Smooth muscle cell (in vitro differentiated cells): ENCODE data around the gene SAFB2. TPM values are rescaled to one million over a fixed set of nuclear protein-coding genes. Genes with fewer than 3 reads are reported as not detected.

ENCODE experiments used
- DNase-seq: peaks from one replicate; lab custom pipeline; 2025; ENCODE audit not compliant: unreplicated experiment; lab: John Stamatoyannopoulos, UW
- H2AFZ ChIP-seq: fragments of 200-600 bp; sonication (generic); 2 replicates; pipeline ENCODE4 v1.6.0; 2016; ENCODE audit warnings: antibody characterized with exemption, low read depth, mild to moderate bottlenecking
- H3F3A ChIP-seq: fragments of 200-600 bp; sonication (generic); 2 replicates; pipeline ENCODE4 v1.6.0; 2017; ENCODE audit warnings: antibody characterized with exemption, low read depth
- H3K27ac ChIP-seq: fragments of 200-600 bp; sonication (generic); 2 replicates; pipeline ENCODE4 v1.5.1; 2016; ENCODE audit warnings: low read depth, mild to moderate bottlenecking
- H3K27me3 ChIP-seq: fragments of 200-600 bp; sonication (generic); 2 replicates; pipeline ENCODE4 v1.6.1; 2016; ENCODE audit warnings: low read depth, mild to moderate bottlenecking
- H3K36me3 ChIP-seq: fragments of 200-600 bp; sonication (generic); 2 replicates; pipeline ENCODE4 v1.5.1; 2016; ENCODE audit warnings: low read depth
- H3K4me1 ChIP-seq: fragments of 200-600 bp; sonication (generic); 2 replicates; pipeline ENCODE4 v1.5.1; 2016; ENCODE audit warnings: low read depth
- H3K4me2 ChIP-seq: fragments of 200-600 bp; sonication (generic); 2 replicates; pipeline ENCODE4 v1.6.0; 2016; ENCODE audit warnings: mild to moderate bottlenecking
- H3K4me3 ChIP-seq: fragments of 200-600 bp; sonication (generic); 2 replicates; pipeline ENCODE4 v1.5.1; 2016; ENCODE audit warnings: mild to moderate bottlenecking
- H3K79me2 ChIP-seq: fragments of 200-600 bp; sonication (generic); 2 replicates; pipeline ENCODE4 v1.6.0; 2016; ENCODE audit warnings: low read depth, mild to moderate bottlenecking
- H3K9ac ChIP-seq: fragments of 200-600 bp; sonication (generic); 2 replicates; pipeline ENCODE4 v1.6.0; 2016; ENCODE audit warnings: low read depth
- H3K9me3 ChIP-seq: fragments of 200-600 bp; sonication (generic); replicated peaks from 2 replicates; pipeline ENCODE4 v1.5.1; 2016; ENCODE audit warnings: low read depth
- H4K20me1 ChIP-seq: fragments of 200-600 bp; sonication (generic); 2 replicates; pipeline ENCODE4 v1.6.0; 2016; ENCODE audit warnings: low read depth
- CTCF ChIP-seq: fragments of 200-600 bp; sonication (generic); IDR thresholded peaks from 2 replicates; pipeline ENCODE4 v1.5.1; 2017; ENCODE audit warnings: borderline replicate concordance, mild to moderate bottlenecking, antibody characterized with exemption; ENCODE audit not compliant: insufficient read depth, poor library complexity, severe bottlenecking
- WGBS: methylation state at CpG from one replicate; pipeline ENCODE4 v1.1.7; 2016; ENCODE audit warnings: low lambda C conversion rate; 5-methylcytosine and 5-hydroxymethylcytosine counted together
- polyA plus RNA-seq: library from polyadenylated mRNA; unstranded; fragments of >200 nt; fragmentation: Nextera tagmentation; extraction: Ambion mirVana; gene quantifications from 2 replicates; pipeline ENCODE4 v1.2.1, GENCODE V29; 2016
- total RNA-seq: library from RNA; depleted of rRNA; stranded (reverse); fragments of >200 nt; gene quantifications from 2 replicates; pipeline ENCODE4 v1.2.3, GENCODE V29; 2014

SAFB2 gene
- total RNA-seq (10.9 and 44.9 TPM in 2 replicates), polyA plus RNA-seq (28.9 and 40.6 TPM in 2 replicates)

DNA sequence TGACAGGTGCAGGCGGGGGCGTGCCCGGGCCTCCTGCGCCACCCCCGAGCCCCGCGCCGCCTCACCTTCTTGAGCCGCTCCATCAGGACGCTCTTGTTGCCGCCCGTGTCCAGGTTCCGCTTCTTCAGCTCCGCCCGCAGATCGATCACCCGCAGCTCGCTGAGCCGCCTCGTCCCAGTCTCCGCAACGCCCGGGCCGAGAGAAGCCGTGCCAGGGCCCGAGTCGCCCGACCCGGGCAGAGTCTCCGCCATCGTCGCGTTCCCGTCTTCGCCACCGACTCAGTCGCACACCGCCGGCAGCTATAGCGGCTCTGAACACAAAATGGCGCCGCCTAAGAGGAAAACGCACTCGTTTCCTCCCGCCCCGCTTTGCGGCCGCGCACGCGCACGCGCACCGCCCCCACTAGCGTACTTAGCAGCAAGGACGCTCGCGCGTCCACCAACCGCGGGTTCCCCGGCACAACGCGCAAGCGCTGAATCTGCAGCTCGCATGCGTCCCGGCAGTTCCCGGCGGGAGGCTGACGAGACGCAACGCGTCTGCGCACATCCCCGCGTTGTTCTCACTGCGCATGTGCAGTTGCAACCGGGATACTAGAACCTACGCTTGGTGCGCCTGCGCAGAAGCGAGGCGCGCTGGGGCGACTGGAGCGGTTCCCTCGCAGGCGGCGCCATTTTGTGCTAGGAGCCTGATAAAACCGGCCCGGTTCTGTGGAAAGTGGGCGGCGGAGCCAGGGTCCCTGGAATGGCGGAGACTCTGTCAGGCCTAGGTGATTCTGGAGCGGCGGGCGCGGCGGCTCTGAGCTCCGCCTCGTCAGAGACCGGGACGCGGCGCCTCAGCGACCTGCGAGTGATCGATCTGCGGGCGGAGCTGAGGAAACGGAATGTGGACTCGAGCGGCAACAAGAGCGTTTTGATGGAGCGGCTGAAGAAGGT, at the start of gene SAFB2, which contains the start of gene SAFB:
Gene SAFB2, minus strand, starts transcription at position 312 of the 932 bp plus-strand sequence. Its CDS starts 61 bp downstream, at position 251.
Gene SAFB, plus strand, starts transcription at position 619 of the 932 bp plus-strand sequence. Its CDS starts 123 bp downstream, at position 742.
- Histone ChIP-seq H3K4me3 (peak within 1 kb of the TSS; percentile 86), H3K27ac (peak within 1 kb of the TSS; percentile 95), H3K36me3 (no peaks in the 10 kb centered on the region), H3K9me3 (no peaks in the 10 kb centered on the region), H3K27me3 (no peaks in the 10 kb centered on the region), H3K4me1 (peaks cover 28% of the 10 kb centered on the region), H3K9ac (peak within 1 kb of the TSS; percentile 97), H4K20me1 (peaks cover 69% of the 10 kb centered on the region), H3K4me2 (peak within 1 kb of the TSS; percentile 98), H2AFZ (peak within 1 kb of the TSS; percentile 89), H3F3A (peaks cover 9% of the 10 kb centered on the region), H3K79me2 (peaks cover 95% of the 10 kb centered on the region)
- no peak for TF ChIP-seq CTCF
- peak; percentile 97 for DNase-seq
- WGBS, result under 1% methylated on average over 110 of the region's 116 CpGs

- no peaks in the 10 kb centered on the region for H3K79me2 ChIP-seq
- 98% methylated on average over 7 of the region's 7 CpGs for WGBS
- no peaks in the 10 kb centered on the region for H3K36me3 ChIP-seq
- H3K4me2 ChIP-seq, result no peak overlapping the region
- no peak overlapping the region for H3K27ac ChIP-seq
- no peak for TF ChIP-seq CTCF
- DNase-seq, result no peak
- no peaks in the 10 kb centered on the region for H3F3A ChIP-seq
- H3K4me1 ChIP-seq, result no peaks in the 10 kb centered on the region
- H2AFZ ChIP-seq, result no peak overlapping the region
- H3K9ac ChIP-seq, result no peak overlapping the region
- H3K9me3 ChIP-seq, result no peaks in the 10 kb centered on the region
- H3K27me3 ChIP-seq, result no peaks in the 10 kb centered on the region
- H4K20me1 ChIP-seq, result peaks cover 5% of the 10 kb centered on the region
- no peak overlapping the region for H3K4me3 ChIP-seq
These were observed 49.0 kb upstream of the SAFB2 start for GRCh38 chr19:5671600-5671999.

GRCh38 chr19:5669212-5669611, 46.6 kb upstream of the SAFB2 start:
- no peaks in the 10 kb centered on the region for H3K36me3 ChIP-seq
- no peak overlapping the region for H3K27ac ChIP-seq
- H3K4me2 ChIP-seq, result no peak overlapping the region
- H3K9ac ChIP-seq, result no peak overlapping the region
- H3K4me3 ChIP-seq, result no peak overlapping the region
- peaks cover 5% of the 10 kb centered on the region for H4K20me1 ChIP-seq
- no peaks in the 10 kb centered on the region for H3K27me3 ChIP-seq
- WGBS, result 91% methylated on average over 11 of the region's 11 CpGs
- TF ChIP-seq CTCF, result no peak
- no peak overlapping the region for H2AFZ ChIP-seq
- no peaks in the 10 kb centered on the region for H3F3A ChIP-seq
- H3K79me2 ChIP-seq, result no peaks in the 10 kb centered on the region
- no peak for DNase-seq
- H3K4me1 ChIP-seq, result no peaks in the 10 kb centered on the region
- H3K9me3 ChIP-seq, result no peaks in the 10 kb centered on the region
